Natural killer cell (primary cell): ENCODE data around the gene EIF3A. TPM values are rescaled to one million over a fixed set of nuclear protein-coding genes. Genes with fewer than 3 reads are reported as not detected.
A peak's percentile ranks its signal among the peaks of the same experiment; 100 is the strongest.

Experiments used
- ATAC-seq, 3 donors: fragments of 150-1000 bp in 2 of 3; fragments of 200-7000 bp in 1 of 3; cut with Tn5 transposase; 1 replicate in 1 of 3; 2 replicates in 2 of 3; pipeline ENCODE4 v1.10.0; 2021; ENCODE audit warnings: mild to moderate bottlenecking in 2 of 3, moderate library complexity in 2 of 3
- DNase-seq, 2 donors: peaks; one replicate each; pipeline versions ENCODE4 v3.0.0 to v3.0.0-alpha.2; 2013 to 2021; ENCODE audit warnings: mixed read lengths in 1 of 2
- H3K27ac ChIP-seq: one replicate; pipeline ENCODE4 v1.5.1; 2013; ENCODE audit warnings: mild to moderate bottlenecking, low read length
- H3K27me3 ChIP-seq: one replicate; pipeline ENCODE4 v1.6.1; 2013; ENCODE audit warnings: low read length; ENCODE audit not compliant: control insufficient read depth, insufficient read depth
- H3K36me3 ChIP-seq: one replicate; pipeline ENCODE4 v1.6.1; 2013; ENCODE audit warnings: low read length; ENCODE audit not compliant: control insufficient read depth, insufficient read depth
- H3K4me1 ChIP-seq: one replicate; pipeline ENCODE4 v1.6.1; 2013; ENCODE audit warnings: low read length; ENCODE audit not compliant: control insufficient read depth, insufficient read depth
- H3K4me3 ChIP-seq: one replicate; pipeline ENCODE4 v1.5.1; 2013; ENCODE audit warnings: low read length
- H3K9me3 ChIP-seq: one replicate; pipeline ENCODE4 v1.6.1; 2013; ENCODE audit warnings: low read length; ENCODE audit not compliant: control insufficient read depth, insufficient read depth
- H3K27ac Mint-ChIP-seq, 2 donors: one replicate each; pipeline ENCODE4 v1.8.0; 2022; ENCODE audit warnings: mild to moderate bottlenecking in 2 of 2, mixed read lengths in 2 of 2, moderate library complexity in 1 of 2
- H3K27me3 Mint-ChIP-seq, 2 donors: one replicate each; pipeline ENCODE4 v1.8.0; 2022; ENCODE audit warnings: low read depth in 2 of 2, mixed read lengths in 2 of 2
- H3K36me3 Mint-ChIP-seq: one replicate; pipeline ENCODE4 v1.8.0; 2022; ENCODE audit warnings: mixed read lengths
- H3K4me1 Mint-ChIP-seq, 2 donors: one replicate each; pipeline ENCODE4 v1.8.0; 2022; ENCODE audit warnings: mixed read lengths in 2 of 2
- H3K4me3 Mint-ChIP-seq: one replicate; pipeline ENCODE4 v1.8.0; 2022; ENCODE audit warnings: mild to moderate bottlenecking, moderate library complexity, mixed read lengths
- H3K9me3 Mint-ChIP-seq, 2 donors: one replicate each; pipeline ENCODE4 v1.8.0; 2022; ENCODE audit warnings: mixed read lengths in 2 of 2
- WGBS: methylation state at CpG from one replicate; pipeline ENCODE4 v1.1.7; 2013; ENCODE audit warnings: missing lambda C conversion rate; ENCODE audit not compliant: insufficient coverage; 5-methylcytosine and 5-hydroxymethylcytosine counted together
- intact Hi-C: fragments of 100-400 bp; cut with micrococcal nuclease; formaldehyde crosslinking; loops from one replicate; pipeline ENCODE4 v1.14.2; 2022
- total RNA-seq, 4 donors: library from RNA; stranded (reverse); fragments of 120-200 nt in 1 of 4; gene quantifications; one replicate each; pipeline versions ENCODE4 v1.2.3 to v1.2.4, GENCODE V29; 2013 to 2022
- TF ChIP-seq, protein P1 (sequence below): fragments of 200-600 bp; IDR thresholded peaks from one replicate; pipeline ENCODE4 v1.8.0; 2022; ENCODE audit warnings: antibody characterized with exemption

The EIF3A gene
- total RNA-seq, 3 donors from 2014 or later (not counting 1 experiment from before 2014, with no cell fraction given): 102 to 115 (median 110) TPM

DNA sequence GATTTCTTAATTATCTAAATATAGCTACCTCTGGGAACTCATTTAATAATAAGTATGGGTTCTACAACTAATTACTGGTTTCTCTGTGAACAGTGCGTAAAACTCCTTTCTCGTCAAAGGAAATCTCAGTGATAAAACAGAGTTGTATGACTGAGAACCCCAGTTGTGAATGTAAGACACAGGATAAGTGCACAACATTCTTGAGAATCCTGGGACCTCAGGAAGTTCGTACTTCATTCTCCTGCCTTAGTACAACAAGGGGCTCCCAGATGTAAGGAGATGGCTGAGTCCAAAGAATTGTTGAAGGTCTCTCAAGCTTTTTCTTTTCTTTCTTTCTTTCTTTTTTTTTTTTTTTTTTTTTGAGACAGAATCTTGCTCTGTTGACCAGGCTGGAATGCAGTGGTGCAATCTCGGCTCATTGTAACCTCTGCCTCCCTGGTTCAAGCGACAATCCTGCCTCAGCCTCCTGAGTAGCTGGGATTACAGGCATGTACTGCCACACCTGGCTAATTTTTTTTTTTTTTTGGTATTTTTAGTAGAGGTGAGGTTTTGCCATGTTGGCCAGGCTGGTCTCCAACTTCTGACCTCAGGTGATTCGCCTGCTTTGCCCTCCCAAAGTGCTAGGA lies 35.8 kb upstream of the EIF3A start:
- Mint-ChIP-seq H3K4me1 (peaks cover 7% of the 10 kb centered on the region in 2 donors), H3K36me3 (peaks cover 5% of the 10 kb centered on the region), H3K4me3 (no peak overlapping the region), H3K9me3 (no peaks in the 10 kb centered on the region), H3K27me3 (no peaks in the 10 kb centered on the region), H3K27ac (no peak overlapping the region)
- DNase-seq (no peak), ATAC-seq (no peak)
- H3K36me3 ChIP-seq: peaks cover 40% of the 10 kb centered on the region
- H3K27me3 ChIP-seq: no peaks in the 10 kb centered on the region
- no peak overlapping the region for H3K27ac ChIP-seq
- peaks cover 17% of the 10 kb centered on the region for H3K4me1 ChIP-seq
- no peaks in the 10 kb centered on the region for H3K9me3 ChIP-seq
- TF ChIP-seq, protein P1, sequence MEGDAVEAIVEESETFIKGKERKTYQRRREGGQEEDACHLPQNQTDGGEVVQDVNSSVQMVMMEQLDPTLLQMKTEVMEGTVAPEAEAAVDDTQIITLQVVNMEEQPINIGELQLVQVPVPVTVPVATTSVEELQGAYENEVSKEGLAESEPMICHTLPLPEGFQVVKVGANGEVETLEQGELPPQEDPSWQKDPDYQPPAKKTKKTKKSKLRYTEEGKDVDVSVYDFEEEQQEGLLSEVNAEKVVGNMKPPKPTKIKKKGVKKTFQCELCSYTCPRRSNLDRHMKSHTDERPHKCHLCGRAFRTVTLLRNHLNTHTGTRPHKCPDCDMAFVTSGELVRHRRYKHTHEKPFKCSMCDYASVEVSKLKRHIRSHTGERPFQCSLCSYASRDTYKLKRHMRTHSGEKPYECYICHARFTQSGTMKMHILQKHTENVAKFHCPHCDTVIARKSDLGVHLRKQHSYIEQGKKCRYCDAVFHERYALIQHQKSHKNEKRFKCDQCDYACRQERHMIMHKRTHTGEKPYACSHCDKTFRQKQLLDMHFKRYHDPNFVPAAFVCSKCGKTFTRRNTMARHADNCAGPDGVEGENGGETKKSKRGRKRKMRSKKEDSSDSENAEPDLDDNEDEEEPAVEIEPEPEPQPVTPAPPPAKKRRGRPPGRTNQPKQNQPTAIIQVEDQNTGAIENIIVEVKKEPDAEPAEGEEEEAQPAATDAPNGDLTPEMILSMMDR: no peak
- WGBS: 98% methylated on average over 6 of the region's 6 CpGs
- intact Hi-C loops: no loop called here
- H3K4me3 ChIP-seq: no peak overlapping the region

DNA sequence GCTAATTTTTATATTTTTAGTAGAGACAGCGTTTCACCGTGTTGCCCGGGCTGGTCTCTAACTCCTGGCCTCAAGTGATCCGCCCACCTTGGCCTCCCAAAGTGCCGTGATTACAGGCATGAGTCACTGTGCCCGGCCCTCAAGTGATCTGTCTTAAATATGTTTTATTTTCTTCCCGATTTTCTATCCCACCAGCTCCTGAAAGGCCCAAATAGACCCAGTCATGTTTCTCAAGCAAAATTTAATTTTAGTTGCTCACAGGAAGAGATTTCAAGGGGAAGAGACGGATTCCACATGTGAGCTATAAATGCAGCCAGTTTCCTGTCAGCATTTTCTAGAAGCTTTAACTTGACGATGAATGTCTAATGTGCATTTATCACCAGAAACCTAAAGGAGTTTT lies 35.3 kb upstream of the EIF3A start:
- H3K4me1 Mint-ChIP-seq: peaks cover 7% of the 10 kb centered on the region in 2 donors
- H3K9me3 Mint-ChIP-seq: no peaks in the 10 kb centered on the region
- ATAC-seq (no peak), DNase-seq (no peak)
- no peak overlapping the region for H3K27ac ChIP-seq
- H3K4me1 ChIP-seq: peaks cover 14% of the 10 kb centered on the region
- H3K27me3 ChIP-seq: no peaks in the 10 kb centered on the region
- TF ChIP-seq, protein P1: no peak
- no peaks in the 10 kb centered on the region for H3K9me3 ChIP-seq
- intact Hi-C loops: no loop called here
- H3K36me3 ChIP-seq: peaks cover 40% of the 10 kb centered on the region
- H3K4me3 ChIP-seq: no peak overlapping the region
- WGBS: 92% methylated on average over 8 of the region's 9 CpGs
- peaks cover 5% of the 10 kb centered on the region for H3K36me3 Mint-ChIP-seq
- H3K27ac Mint-ChIP-seq: no peak overlapping the region
- no peaks in the 10 kb centered on the region for H3K27me3 Mint-ChIP-seq
- H3K4me3 Mint-ChIP-seq: no peak overlapping the region

DNA sequence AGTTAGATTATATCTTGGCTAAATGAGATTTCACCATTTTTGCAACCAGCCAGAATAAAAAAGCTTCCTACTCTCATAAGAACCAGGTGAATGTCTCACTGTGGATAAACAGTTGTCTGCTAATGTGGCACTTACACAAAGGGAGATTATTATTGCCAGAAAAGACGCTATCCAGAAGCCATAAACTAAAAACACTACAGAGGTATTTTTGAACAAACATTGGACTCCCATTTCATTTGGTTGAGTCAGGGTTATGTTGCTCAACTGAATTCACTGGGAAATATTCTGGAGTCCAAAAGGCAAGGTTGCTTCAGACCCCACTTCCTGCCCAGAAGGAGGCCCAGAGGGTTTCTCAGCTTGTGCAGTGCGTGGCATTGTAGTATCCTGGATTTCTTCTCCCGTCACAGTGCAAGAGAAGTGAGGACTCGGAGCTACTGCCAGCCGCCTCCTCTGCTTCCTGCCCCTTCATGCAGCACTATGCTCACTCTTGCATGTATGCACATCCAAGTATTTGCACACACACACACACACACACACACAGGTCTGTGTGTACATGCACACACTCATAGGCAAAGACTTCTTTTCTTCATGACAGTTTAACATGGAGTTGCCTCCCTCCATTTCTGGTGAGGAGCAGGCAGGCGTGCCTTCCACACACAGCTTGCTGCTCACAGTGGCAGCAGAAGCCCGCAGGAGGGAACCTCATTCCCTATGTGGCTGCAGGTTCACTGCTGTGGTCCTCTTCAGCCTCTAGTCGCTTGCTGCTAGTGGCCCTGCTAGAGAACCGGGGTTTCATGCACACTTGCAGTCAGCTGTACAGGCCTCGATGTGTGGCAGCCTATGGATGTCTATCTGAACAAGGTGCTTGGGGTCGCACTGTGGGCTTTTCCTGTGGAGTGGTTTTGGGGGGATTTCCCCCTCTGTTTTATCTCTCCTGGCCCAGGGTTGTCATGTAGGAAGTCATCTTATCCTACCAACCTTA lies 33.4 kb upstream of the EIF3A start:
- peaks cover 52% of the 10 kb centered on the region for H3K36me3 ChIP-seq
- Mint-ChIP-seq H3K4me3 (no peak overlapping the region), H3K36me3 (peaks cover 5% of the 10 kb centered on the region), H3K4me1 (no peaks in the 10 kb centered on the region), H3K27me3 (no peaks in the 10 kb centered on the region), H3K9me3 (no peaks in the 10 kb centered on the region), H3K27ac (peak overlapping the region in 1 of 2 donors; percentile 64)
- H3K9me3 ChIP-seq: no peaks in the 10 kb centered on the region
- TF ChIP-seq, protein P1: no peak
- H3K27me3 ChIP-seq: no peaks in the 10 kb centered on the region
- intact Hi-C loops: no loop called here
- H3K27ac ChIP-seq: no peak overlapping the region
- WGBS: 78% methylated on average over 11 of the region's 11 CpGs
- ATAC-seq (peak in 2 of 3 donors; percentile 30 to 47), DNase-seq (no peak)
- H3K4me3 ChIP-seq: no peak overlapping the region
- H3K4me1 ChIP-seq: no peaks in the 10 kb centered on the region
